Caco-2 (cell line): Measurements from ENCODE around the gene COL9A3. TPM values are rescaled to one million over a fixed set of nuclear protein-coding genes. Genes with fewer than 3 reads are reported as not detected.

Experiments
- BruUV-seq: library from RNA; stranded (reverse); fragments of 400-500 nt; replicated peaks from 2 replicates; lab custom pipeline; 2021; lab: Mats Ljungman, UMichigan
- CTCF ChIA-PET: fragments of 300-600 bp; sonication (Branson Sonifier 250); formaldehyde crosslinking; loops from one replicate; lab custom pipeline; 2022; ENCODE audit warnings: antibody characterized with exemption; lab: Charles Lee
- POLR2A ChIA-PET: fragments of 300-600 bp; sonication (Branson Sonifier 250); formaldehyde crosslinking; loops from one replicate; lab custom pipeline; 2022; ENCODE audit warnings: antibody characterized with exemption; lab: Charles Lee
- DNase-seq, 2 experiments: peaks; one replicate each; pipeline versions ENCODE4 v3.0.0 to v3.0.0-alpha.2; 2020 to 2022
- H3K27me3 ChIP-seq: replicated peaks from 2 replicates; pipeline ENCODE4 v1.6.0; 2011; ENCODE audit warnings: low read length; ENCODE audit not compliant: control insufficient read depth, insufficient read depth
- H3K36me3 ChIP-seq: 2 replicates; pipeline ENCODE4 v1.5.1; 2011; ENCODE audit warnings: low read length; ENCODE audit not compliant: control insufficient read depth, insufficient read depth
- H3K4me1 ChIP-seq: fragments of 250-450 bp; sonication (Bioruptor Pico); 2 replicates; pipeline ENCODE4 v1.5.1; 2020; ENCODE audit warnings: mild to moderate bottlenecking
- H3K4me3 ChIP-seq: 2 replicates; pipeline ENCODE4 v1.5.1; 2011; ENCODE audit warnings: low read depth, mild to moderate bottlenecking, control low read depth, low read length
- H3K9me3 ChIP-seq: fragments of 250-450 bp; sonication (Bioruptor Pico); 2 replicates; pipeline ENCODE4 v1.5.1; 2020; ENCODE audit warnings: mild to moderate bottlenecking, moderate library complexity
- H3K27ac Mint-ChIP-seq: one replicate; pipeline ENCODE4 v1.8.0; 2022; ENCODE audit warnings: mixed read lengths; ENCODE audit not compliant: unreplicated experiment
- H3K27me3 Mint-ChIP-seq: one replicate; pipeline ENCODE4 v1.8.0; 2022; ENCODE audit warnings: mixed read lengths; ENCODE audit not compliant: insufficient read depth, unreplicated experiment
- H3K36me3 Mint-ChIP-seq: one replicate; pipeline ENCODE4 v1.8.0; 2022; ENCODE audit warnings: mild to moderate bottlenecking, mixed read lengths; ENCODE audit not compliant: insufficient read depth, unreplicated experiment
- H3K4me1 Mint-ChIP-seq: one replicate; pipeline ENCODE4 v1.8.0; 2022; ENCODE audit warnings: low read depth, mixed read lengths; ENCODE audit not compliant: unreplicated experiment
- H3K4me3 Mint-ChIP-seq: one replicate; pipeline ENCODE4 v1.8.0; 2022; ENCODE audit warnings: mild to moderate bottlenecking, moderate library complexity, mixed read lengths; ENCODE audit not compliant: unreplicated experiment
- H3K9me3 Mint-ChIP-seq: one replicate; pipeline ENCODE4 v1.8.0; 2022; ENCODE audit warnings: mixed read lengths; ENCODE audit not compliant: unreplicated experiment
- CTCF ChIP-seq, 2 experiments: fragments of 200-600 bp in 1 of 2; IDR thresholded peaks; 1 replicate in 1 of 2; 2 replicates in 1 of 2; pipeline versions ENCODE4 v1.5.1 to v1.8.0; 2011 to 2022; ENCODE audit warnings: antibody characterized with exemption in 1 of 2, control low read depth in 1 of 2, inconsistent platforms in 1 of 2, low read depth in 1 of 2, low read length in 1 of 2, mild to moderate bottlenecking in 1 of 2, moderate library complexity in 1 of 2; ENCODE audit not compliant: insufficient read depth in 1 of 2, severe bottlenecking in 1 of 2, unreplicated experiment in 1 of 2
- intact Hi-C: fragments of 100-400 bp; cut with micrococcal nuclease; formaldehyde crosslinking; loops from one replicate; pipeline ENCODE4 v1.10.0; 2022; ENCODE audit not compliant: unreplicated experiment
- total RNA-seq: library from RNA; stranded (reverse); gene quantifications from 2 replicates; pipeline ENCODE4 v1.2.3, GENCODE V29; 2022

The COL9A3 gene
- total RNA-seq, 1 experiment from 2014 or later, result 6.4 TPM

DNA sequence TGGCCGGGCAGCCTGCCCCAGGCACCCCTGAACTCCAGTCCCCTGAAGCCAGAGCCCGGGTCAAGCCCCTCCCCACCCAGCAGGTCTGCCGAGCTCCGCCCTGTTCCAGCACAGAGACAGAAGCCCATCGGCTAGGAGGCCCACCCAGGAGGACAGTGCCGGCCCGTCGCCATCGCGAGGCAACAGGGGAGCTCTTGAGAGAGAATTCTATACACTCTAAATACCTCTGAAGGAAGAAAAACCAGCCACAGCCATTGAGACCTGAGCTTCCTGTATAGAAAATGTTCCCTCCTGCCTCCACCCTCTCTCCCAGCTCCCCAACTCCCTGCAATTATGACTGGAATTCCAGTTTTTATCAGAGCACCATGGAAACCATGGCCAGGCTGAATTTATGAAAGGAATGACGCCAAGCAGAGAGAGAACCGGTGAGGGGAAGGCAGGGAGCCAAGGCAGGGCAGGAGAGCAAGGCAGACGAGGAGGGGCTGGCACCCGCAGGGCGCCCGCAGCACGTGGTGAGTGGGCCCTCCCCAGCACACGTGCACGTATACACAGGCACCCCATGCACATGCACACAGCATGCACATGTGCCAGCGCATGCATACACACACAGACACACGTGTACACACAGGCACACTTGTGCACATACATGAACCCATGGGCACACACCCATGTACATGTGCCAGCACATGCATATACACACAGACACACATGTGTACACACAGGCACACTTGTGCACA, 48.1 kb upstream of the COL9A3 start:
- Mint-ChIP-seq H3K4me3 (no peak overlapping the region), H3K27me3 (peaks cover 18% of the 10 kb centered on the region), H3K27ac (no peak overlapping the region), H3K4me1 (no peaks in the 10 kb centered on the region), H3K9me3 (no peaks in the 10 kb centered on the region), H3K36me3 (no peaks in the 10 kb centered on the region)
- ChIA-PET POLR2A (no interaction called here), CTCF (interaction anchor here (0.9 to 1.3 kb wide), 3 partner anchors 23 to 40 kb away, joined by 3 to 5 read pairs (median 3); no protein-coding TSS in a partner anchor)
- no peak for TF ChIP-seq CTCF (IDR thresholded peaks at IDR 0.05; ENCODE audit: insufficient read depth in 1 of 2, low read depth in 1 of 2, low read length in 1 of 2, severe bottlenecking in 1 of 2, unreplicated experiment in 1 of 2)
- intact Hi-C loops, result no loop called here
- no peaks in the 10 kb centered on the region for H3K36me3 ChIP-seq
- no peaks in the 10 kb centered on the region for H3K9me3 ChIP-seq
- no peak for DNase-seq
- no TSS peak for BruUV-seq
- peaks cover 13% of the 10 kb centered on the region for H3K4me1 ChIP-seq
- peaks cover 2% of the 10 kb centered on the region for H3K27me3 ChIP-seq
- H3K4me3 ChIP-seq, result no peak overlapping the region

DNA sequence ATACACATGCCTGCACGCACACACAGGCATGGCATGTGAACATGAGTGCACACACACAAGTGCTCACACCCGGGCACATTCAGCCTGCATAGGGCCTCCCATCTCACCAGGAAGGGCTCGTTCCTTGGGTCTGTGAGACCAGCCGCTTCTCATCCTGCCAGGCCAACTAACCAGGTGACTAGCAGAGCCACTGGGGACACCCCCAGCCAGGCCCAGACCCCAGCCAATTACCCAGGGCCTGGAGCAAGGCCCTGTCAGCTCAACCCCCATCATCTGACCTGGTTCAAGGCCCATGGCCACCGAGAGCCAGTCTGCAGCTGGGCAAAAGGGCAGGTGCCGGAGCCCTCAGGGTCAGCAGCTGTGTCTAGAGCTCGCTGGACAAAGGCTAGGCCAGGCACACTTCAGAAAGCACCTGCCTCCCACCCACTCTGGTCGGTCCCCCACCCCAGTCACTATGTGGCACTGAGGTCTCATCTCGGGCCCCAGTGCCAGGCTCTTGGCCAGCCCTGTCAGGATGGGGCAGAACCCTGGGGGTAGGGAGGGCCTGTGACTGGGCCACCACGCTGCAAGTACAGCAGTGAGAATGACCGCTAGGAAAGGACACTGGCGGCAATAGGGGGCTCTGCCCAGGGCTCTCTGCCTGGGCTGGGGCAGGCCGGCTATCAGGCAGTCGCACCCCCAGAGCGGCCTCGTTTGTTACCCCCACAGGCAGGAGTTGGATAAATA, 47.3 kb upstream of the COL9A3 start:
- H3K27ac Mint-ChIP-seq, result no peak overlapping the region
- CTCF ChIA-PET, result no interaction called here
- no peaks in the 10 kb centered on the region for H3K4me1 Mint-ChIP-seq
- H3K4me3 Mint-ChIP-seq, result no peak overlapping the region
- TF ChIP-seq CTCF (IDR thresholded peaks at IDR 0.05; ENCODE audit: insufficient read depth in 1 of 2, low read depth in 1 of 2, low read length in 1 of 2, severe bottlenecking in 1 of 2, unreplicated experiment in 1 of 2), result no peak
- intact Hi-C loops, result no loop called here
- Histone ChIP-seq H3K4me3 (no peak overlapping the region), H3K36me3 (no peaks in the 10 kb centered on the region), H3K9me3 (no peaks in the 10 kb centered on the region), H3K27me3 (peaks cover 2% of the 10 kb centered on the region), H3K4me1 (peaks cover 13% of the 10 kb centered on the region)
- no peak for DNase-seq
- POLR2A ChIA-PET, result no interaction called here
- no peaks in the 10 kb centered on the region for H3K36me3 Mint-ChIP-seq
- no TSS peak for BruUV-seq
- H3K27me3 Mint-ChIP-seq, result peaks cover 23% of the 10 kb centered on the region
- H3K9me3 Mint-ChIP-seq, result no peaks in the 10 kb centered on the region

DNA sequence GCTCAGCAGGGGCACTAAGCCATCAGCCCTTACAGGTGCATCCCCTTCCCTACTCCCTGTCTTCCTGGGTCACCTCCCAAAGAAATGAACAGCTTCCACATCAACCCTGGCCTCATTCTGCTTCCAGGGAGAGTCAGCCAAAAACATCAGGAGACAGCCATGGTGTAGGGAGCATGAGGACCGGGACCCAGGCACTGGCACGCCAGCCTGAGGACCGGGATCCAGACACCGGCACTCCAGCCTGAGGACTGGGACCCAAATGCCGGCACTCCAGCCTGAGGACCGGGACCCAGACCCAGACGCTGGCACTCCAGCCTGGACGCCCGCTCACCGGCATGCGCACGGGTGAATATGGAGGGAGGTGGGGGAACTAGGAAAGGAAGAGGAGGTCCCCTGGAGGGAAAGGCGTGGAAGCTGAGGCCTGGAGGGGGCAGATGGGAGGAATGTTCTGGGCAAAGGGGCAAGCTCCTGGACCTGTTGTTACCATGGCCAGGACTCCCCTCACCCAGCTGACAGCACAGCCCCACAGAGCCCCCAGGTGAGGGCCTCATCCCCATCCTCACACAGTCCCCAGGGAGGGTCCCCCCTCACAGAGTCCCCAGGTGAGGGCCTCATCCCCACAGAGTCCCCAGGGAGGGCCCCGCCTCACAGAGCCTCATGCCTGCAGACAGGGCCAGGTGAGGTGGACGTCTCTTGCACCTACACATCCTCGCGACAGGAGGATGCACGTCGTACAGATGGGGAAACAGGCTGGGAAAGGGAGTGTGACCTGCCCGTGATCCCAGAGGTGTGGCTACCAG, 46.5 kb upstream of the COL9A3 start:
- no peaks in the 10 kb centered on the region for H3K9me3 ChIP-seq
- H3K4me3 ChIP-seq, result no peak overlapping the region
- H3K4me1 ChIP-seq, result peaks cover 13% of the 10 kb centered on the region
- no peaks in the 10 kb centered on the region for H3K36me3 ChIP-seq
- peaks cover 2% of the 10 kb centered on the region for H3K27me3 ChIP-seq
- no peak overlapping the region for H3K27ac Mint-ChIP-seq
- peaks cover 23% of the 10 kb centered on the region for H3K27me3 Mint-ChIP-seq
- no peak for TF ChIP-seq CTCF (IDR thresholded peaks at IDR 0.05; ENCODE audit: insufficient read depth in 1 of 2, low read depth in 1 of 2, low read length in 1 of 2, severe bottlenecking in 1 of 2, unreplicated experiment in 1 of 2)
- no peaks in the 10 kb centered on the region for H3K4me1 Mint-ChIP-seq
- H3K36me3 Mint-ChIP-seq, result no peaks in the 10 kb centered on the region
- no peak overlapping the region for H3K4me3 Mint-ChIP-seq
- intact Hi-C loops, result no loop called here
- DNase-seq, result no peak
- H3K9me3 Mint-ChIP-seq, result no peaks in the 10 kb centered on the region
- BruUV-seq, result no TSS peak
- POLR2A ChIA-PET, result no interaction called here
- CTCF ChIA-PET, result no interaction called here
